BJ (cell line): ENCODE measurements around the gene VSTM2L. TPM values are rescaled to one million over a fixed set of nuclear protein-coding genes. Genes with fewer than 3 reads are reported as not detected.
A peak's percentile ranks its signal among the peaks of the same experiment; 100 is the strongest.

Experiments
- CTCF ChIA-PET: fragments of 350-600 bp; formaldehyde crosslinking; extraction: SDS; loops from one replicate; lab custom pipeline; 2021; ENCODE audit warnings: antibody characterized with exemption, inconsistent platforms; lab: Yijun Ruan, JAX
- POLR2A ChIA-PET: fragments of 300-600 bp; sonication (Branson Sonifier 250); formaldehyde crosslinking; extraction: SDS; loops from one replicate; lab custom pipeline; 2021; ENCODE audit warnings: antibody characterized with exemption; lab: Charles Lee
- DNase-seq: peaks from one replicate; pipeline ENCODE4 v3.0.0-alpha.2; 2011; ENCODE audit warnings: low read depth
- H3K27me3 ChIP-seq: 2 replicates; pipeline ENCODE4 v1.6.0; 2011; ENCODE audit warnings: low read length; ENCODE audit not compliant: control insufficient read depth, insufficient read depth
- H3K36me3 ChIP-seq: 2 replicates; pipeline ENCODE4 v1.5.1; 2011; ENCODE audit warnings: low read length; ENCODE audit not compliant: control insufficient read depth, insufficient read depth
- H3K4me3 ChIP-seq: 2 replicates; pipeline ENCODE4 v1.5.1; 2011; ENCODE audit warnings: low read depth, mild to moderate bottlenecking, control low read depth, low read length
- CTCF ChIP-seq: IDR thresholded peaks from 2 replicates; pipeline ENCODE4 v1.5.1; 2011; ENCODE audit warnings: low read depth, mild to moderate bottlenecking, control low read depth, inconsistent platforms, low read length, moderate library complexity; ENCODE audit not compliant: insufficient read depth
- polyA plus RNA-seq: library from polyadenylated mRNA; depleted of rRNA; stranded (reverse); fragments of >200 nt; gene quantifications from 2 replicates; pipeline ENCODE4 v1.2.3, GENCODE V29; 2011

VSTM2L gene
- polyA plus RNA-seq, 1 experiment, result 1.2 TPM

DNA sequence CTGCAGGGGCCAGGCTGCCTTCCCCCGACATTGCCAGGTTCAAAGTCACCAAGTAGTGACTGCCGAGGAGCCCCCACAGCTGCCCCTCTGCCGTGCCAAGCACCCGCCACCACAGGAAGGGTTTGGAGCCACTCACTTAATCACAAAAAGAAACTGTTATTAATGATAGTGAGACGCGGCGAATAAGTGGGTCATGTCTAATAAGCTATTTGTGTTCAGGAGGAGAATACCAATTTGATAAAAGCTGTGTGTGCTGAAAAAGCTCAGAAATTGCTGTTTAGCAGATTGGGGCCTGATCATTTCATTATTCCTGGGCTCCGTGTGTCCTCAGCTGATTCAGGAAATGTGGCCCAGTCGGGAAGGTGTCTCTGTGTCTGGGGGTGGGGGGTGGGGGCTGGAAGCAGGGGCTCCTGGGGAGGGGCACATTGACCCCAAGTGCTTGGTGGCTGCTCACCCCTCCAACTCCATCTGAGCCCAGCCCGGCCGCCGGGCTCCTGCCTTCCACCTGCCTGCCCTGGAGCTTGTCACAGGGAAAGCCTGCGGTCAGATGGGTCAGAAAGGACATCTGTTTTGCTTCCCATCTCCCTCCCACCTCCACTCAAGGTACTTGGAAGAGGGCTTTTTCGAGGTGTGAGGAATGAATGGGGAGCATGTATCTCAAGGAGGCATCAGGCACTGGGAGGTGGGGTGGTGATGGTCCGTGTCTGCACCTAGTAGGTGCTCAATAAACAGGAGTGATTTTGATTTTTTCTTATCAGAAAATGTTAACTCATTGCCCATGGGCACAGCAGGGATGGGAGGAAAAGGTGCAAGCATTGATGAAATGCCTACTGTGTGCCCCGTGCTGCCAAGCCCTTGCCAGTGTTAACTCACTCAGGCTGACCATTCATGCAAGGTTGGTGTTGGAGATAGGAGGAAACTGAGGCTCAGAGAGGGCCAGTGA, 3.0 kb downstream of the VSTM2L start:
- TF ChIP-seq CTCF, result no peak
- no peak overlapping the region for H3K4me3 ChIP-seq
- no peaks in the 10 kb centered on the region for H3K36me3 ChIP-seq
- CTCF ChIA-PET, result interaction anchor here (0.6 kb wide), 1 partner anchor 333 kb away, joined by 3 read pairs; no protein-coding TSS in a partner anchor
- DNase-seq, result no peak
- peaks cover 35% of the 10 kb centered on the region for H3K27me3 ChIP-seq
- POLR2A ChIA-PET, result no interaction called here

DNA sequence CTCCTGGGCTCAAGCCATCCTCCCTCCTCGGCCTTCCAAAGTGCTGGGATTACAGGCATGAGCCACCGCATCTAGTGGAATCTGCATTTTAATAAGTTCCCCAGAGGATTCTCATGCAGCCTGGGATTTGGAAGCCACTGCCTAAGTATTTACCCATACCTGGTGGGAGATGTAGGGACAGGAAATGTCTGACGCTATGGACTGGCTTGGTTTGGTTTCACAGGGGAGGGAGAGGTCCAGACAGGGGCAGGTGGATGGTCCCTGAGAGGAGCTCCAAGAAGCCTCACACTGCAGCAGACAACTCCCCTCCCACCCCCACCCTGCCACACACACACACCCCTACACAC, 4.4 kb downstream of the VSTM2L start:
- Histone ChIP-seq H3K4me3 (no peak overlapping the region), H3K27me3 (peaks cover 36% of the 10 kb centered on the region), H3K36me3 (no peaks in the 10 kb centered on the region)
- no peak for TF ChIP-seq CTCF
- ChIA-PET POLR2A (no interaction called here), CTCF (no interaction called here)
- DNase-seq, result no peak

GRCh38 chr20:37907677-37908401, 4.9 kb downstream of the VSTM2L start:
- DNase-seq, result peak; percentile 38
- POLR2A ChIA-PET, result no interaction called here
- Histone ChIP-seq H3K4me3 (no peak overlapping the region), H3K27me3 (peaks cover 39% of the 10 kb centered on the region), H3K36me3 (no peaks in the 10 kb centered on the region)
- TF ChIP-seq CTCF, result 0 out of 2 replicates have a peak, but pooled peaks have one; percentile 6
- CTCF ChIA-PET, result no interaction called here

DNA sequence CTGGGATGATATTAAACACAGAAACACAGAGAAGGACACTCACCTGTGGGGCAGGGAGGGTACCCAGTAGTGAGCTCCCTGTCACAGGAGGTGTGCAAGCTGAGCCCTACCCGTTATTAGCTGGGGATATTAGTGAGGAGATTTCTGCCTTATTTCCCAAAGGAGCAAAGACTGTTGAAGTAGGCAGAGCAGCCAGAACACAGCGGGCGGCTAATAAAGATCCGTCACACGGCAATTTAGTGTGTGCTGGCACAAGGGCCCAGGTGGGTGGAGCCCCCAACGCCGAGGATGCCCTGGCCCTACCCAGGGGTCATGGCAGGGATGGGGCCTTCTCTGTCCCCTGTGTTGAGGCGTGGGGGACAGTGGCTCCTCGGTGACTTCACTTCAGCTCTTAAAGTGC, 8.3 kb downstream of the VSTM2L start:
- no peaks in the 10 kb centered on the region for H3K36me3 ChIP-seq
- CTCF ChIA-PET, result interaction anchor here (1.1 kb wide), 1 partner anchor 9 kb away, joined by 3 read pairs; the partner anchor contains the start of gene VSTM2L
- H3K4me3 ChIP-seq, result no peak overlapping the region
- TF ChIP-seq CTCF, result no peak
- DNase-seq, result no peak
- POLR2A ChIA-PET, result no interaction called here
- peaks cover 53% of the 10 kb centered on the region for H3K27me3 ChIP-seq

DNA sequence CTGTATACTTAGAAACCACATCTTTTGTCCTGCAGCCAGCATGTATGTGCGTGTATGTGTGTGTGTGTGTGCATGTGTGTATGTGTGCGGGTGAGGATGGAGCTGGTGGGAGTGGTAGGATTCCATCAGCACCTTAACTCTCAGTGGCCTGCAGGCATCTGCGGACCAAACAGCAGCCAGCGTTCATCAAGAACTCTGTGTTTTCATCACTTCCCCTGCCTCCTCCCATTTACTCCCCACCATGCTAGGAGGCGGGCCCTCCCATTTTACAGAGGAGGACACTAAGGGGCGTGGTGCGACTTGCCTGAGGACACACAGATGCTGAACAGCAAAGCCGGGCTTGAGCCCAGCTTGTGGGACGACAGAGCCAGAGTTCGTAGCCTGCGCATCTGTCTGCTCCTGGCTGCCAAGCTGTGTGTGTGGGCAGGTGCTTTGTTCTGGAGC, 8.9 kb downstream of the VSTM2L start:
- ChIA-PET CTCF (no interaction called here), POLR2A (no interaction called here)
- H3K4me3 ChIP-seq, result no peak overlapping the region
- H3K27me3 ChIP-seq, result peaks cover 57% of the 10 kb centered on the region
- no peaks in the 10 kb centered on the region for H3K36me3 ChIP-seq
- TF ChIP-seq CTCF, result no peak
- DNase-seq, result no peak
